WTC11 (cell line): ENCODE measurements around the gene ACTG2.

Source experiments
- ARID4B ChIP-seq: sonication (generic); formaldehyde crosslinking; IDR thresholded peaks from 2 replicates; pipeline ENCODE4 v1.8.0; 2023; ENCODE audit warnings: missing genetic modification reagents, mild to moderate bottlenecking, borderline replicate concordance
- CREM ChIP-seq: sonication (generic); formaldehyde crosslinking; IDR thresholded peaks from 2 replicates; pipeline ENCODE4 v1.8.1; 2022; ENCODE audit warnings: mild to moderate bottlenecking, missing genetic modification reagents, moderate library complexity
- CTCF ChIP-seq: fragments of 200-600 bp; IDR thresholded peaks from 2 replicates; pipeline ENCODE4 v1.8.0; 2022; ENCODE audit warnings: antibody characterized with exemption
- NR3C1 ChIP-seq: sonication (generic); formaldehyde crosslinking; conservative IDR thresholded peaks from 2 replicates; pipeline ENCODE4 v1.8.1; 2023; ENCODE audit warnings: low read depth, mild to moderate bottlenecking, missing genetic modification reagents
- TP53 ChIP-seq: sonication (generic); formaldehyde crosslinking; IDR thresholded peaks from 2 replicates; pipeline ENCODE4 v1.8.1; 2023; ENCODE audit warnings: mild to moderate bottlenecking, missing genetic modification reagents
- USF2 ChIP-seq: sonication (generic); formaldehyde crosslinking; IDR thresholded peaks from 2 replicates; pipeline ENCODE4 v1.8.1; 2023; ENCODE audit warnings: mild to moderate bottlenecking, missing genetic modification reagents, moderate library complexity
- ZNF263 ChIP-seq: sonication (generic); formaldehyde crosslinking; IDR thresholded peaks from 2 replicates; pipeline ENCODE4 v1.8.1; 2022; ENCODE audit warnings: low read depth, mild to moderate bottlenecking, moderate library complexity, missing genetic modification reagents

- TF ChIP-seq ARID4B (no peak), CTCF (no peak), ZNF263 (CRISPR knock-in tag) (no peak), NR3C1 (CRISPR knock-in tag) (no peak), TP53 (CRISPR knock-in tag) (no peak), USF2 (CRISPR knock-in tag) (no peak), CREM (CRISPR knock-in tag) (no peak)
These were observed 53.9 kb downstream of the ACTG2 start for GRCh38 chr2:73946666-73947065.
